Subcutaneous abdominal adipose tissue (tissue), 5 donors: ENCODE data around the gene PRPF6.

ENCODE experiments used
- H3K27ac ChIP-seq: one replicate; pipeline ENCODE4 v1.7.0; 2013; ENCODE audit warnings: low read depth, mild to moderate bottlenecking, inconsistent platforms, low read length, moderate library complexity
- H3K27me3 ChIP-seq, 5 donors: one replicate each; pipeline ENCODE4 v1.7.0; 2013; ENCODE audit warnings: low read length in 5 of 5, inconsistent platforms in 1 of 5; ENCODE audit not compliant: control insufficient read depth in 5 of 5, insufficient read depth in 4 of 5
- H3K36me3 ChIP-seq, 5 donors: one replicate each; pipeline ENCODE4 v1.7.0; 2013; ENCODE audit warnings: low read length in 5 of 5; ENCODE audit not compliant: control insufficient read depth in 5 of 5, insufficient read depth in 5 of 5
- H3K4me1 ChIP-seq, 5 donors: one replicate each; pipeline ENCODE4 v1.7.0; 2013; ENCODE audit warnings: low read length in 5 of 5, mild to moderate bottlenecking in 3 of 5, moderate library complexity in 1 of 5; ENCODE audit not compliant: control insufficient read depth in 5 of 5, insufficient read depth in 5 of 5
- H3K4me3 ChIP-seq, 5 donors: one replicate each; pipeline ENCODE4 v1.7.0; 2013; ENCODE audit warnings: low read length in 5 of 5, low read depth in 1 of 5
- H3K9ac ChIP-seq, 5 donors: one replicate each; pipeline ENCODE4 v1.7.0; 2013; ENCODE audit warnings: low read length in 5 of 5, mild to moderate bottlenecking in 4 of 5, moderate library complexity in 3 of 5
- H3K9me3 ChIP-seq, 5 donors: one replicate each; pipeline ENCODE4 v1.7.0; 2013; ENCODE audit warnings: low read length in 5 of 5; ENCODE audit not compliant: control insufficient read depth in 5 of 5
- donor health status: healthy.
- donor health status: healthy.
- donor health status: healthy.
- donor health status: healthy.
- donor health status: healthy.

Gene PRPF6

DNA sequence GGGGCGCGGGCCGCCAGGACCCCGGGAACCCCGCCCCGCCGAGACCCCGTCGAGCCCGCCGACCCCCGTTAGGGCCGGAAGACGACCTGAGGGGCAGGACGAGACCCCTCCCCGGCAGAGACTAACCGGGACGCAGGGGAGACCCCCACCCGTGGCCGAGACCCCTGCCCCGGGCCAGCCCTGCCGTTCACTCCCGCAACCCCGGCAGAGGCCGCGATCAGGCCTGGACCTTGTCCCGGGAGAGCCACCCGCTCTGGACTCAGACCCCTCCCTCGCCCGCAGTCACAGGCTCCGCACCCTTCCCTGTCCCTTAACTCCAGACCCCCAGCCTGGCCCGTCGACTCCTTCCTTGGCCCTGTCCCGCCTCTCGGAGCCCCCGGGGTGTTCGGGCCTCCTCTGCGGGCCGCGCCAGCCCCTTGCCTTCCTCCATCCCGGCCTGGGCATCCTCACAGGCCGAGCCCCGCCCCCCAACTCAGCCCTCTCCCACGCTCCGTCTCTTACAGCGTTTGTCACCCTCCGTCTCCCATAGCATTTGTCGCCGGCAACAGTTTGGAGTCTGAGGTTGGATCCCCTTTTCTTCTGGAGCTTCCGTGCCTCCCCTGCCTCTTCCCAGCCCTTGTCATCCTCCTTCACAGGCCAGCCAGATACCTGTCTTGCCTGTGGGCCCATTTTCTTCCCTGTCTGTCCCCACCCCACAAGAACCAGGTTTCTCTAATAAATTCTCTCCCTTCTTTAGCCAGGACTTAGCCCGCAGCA, 82.6 kb downstream of the PRPF6 start:
- H3K27ac ChIP-seq, result peak overlapping the region; percentile 30
- peaks cover 0 to 2% (median 0%) of the 10 kb centered on the region in 5 donors for H3K36me3 ChIP-seq
- peaks cover 0 to 6% (median 0%) of the 10 kb centered on the region in 5 donors for H3K27me3 ChIP-seq
- peak overlapping the region; percentile 58 to 85 (median 76) for H3K4me3 ChIP-seq
- H3K4me1 ChIP-seq, result peaks cover 2 to 38% (median 23%) of the 10 kb centered on the region in 5 donors
- peak overlapping the region in 4 of 5 donors; percentile 53 to 79 (median 76) for H3K9ac ChIP-seq
- H3K9me3 ChIP-seq, result no peaks in the 10 kb centered on the region

DNA sequence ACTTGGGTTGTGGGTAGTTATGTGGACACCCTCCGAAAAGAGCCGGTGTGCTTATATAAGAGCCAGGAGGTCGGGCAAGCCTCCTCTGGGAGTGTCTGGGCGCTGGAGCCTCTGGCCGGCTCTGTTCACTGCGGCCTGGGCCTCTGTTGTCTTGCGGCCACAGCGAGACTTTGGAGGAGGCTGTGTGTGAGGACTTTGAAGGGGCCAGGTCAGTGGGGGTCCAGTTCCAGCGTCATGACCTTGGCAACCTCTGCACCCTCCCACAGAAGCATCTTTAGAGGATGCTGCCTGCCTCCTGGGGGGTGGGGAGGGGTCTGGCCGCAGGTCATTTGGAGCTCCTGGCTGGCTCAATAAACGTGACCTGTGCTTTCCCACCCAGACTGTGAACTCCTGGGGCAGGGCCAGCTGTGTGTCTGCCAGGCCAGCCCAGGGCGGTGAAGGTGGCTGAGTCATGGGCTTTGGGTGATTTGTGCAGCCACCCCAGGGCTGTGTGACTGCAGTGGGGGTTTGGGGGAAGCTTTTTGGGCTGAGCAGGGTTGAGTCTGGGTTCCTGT, 83.3 kb downstream of the PRPF6 start:
- H3K9ac ChIP-seq, result peak overlapping the region in 4 of 5 donors; percentile 53 to 79 (median 76)
- H3K27ac ChIP-seq, result no peak overlapping the region
- H3K4me1 ChIP-seq, result peaks cover 2 to 39% (median 23%) of the 10 kb centered on the region in 5 donors
- H3K4me3 ChIP-seq, result peak overlapping the region; percentile 58 to 85 (median 76)
- H3K9me3 ChIP-seq, result no peaks in the 10 kb centered on the region
- peaks cover 0 to 6% (median 0%) of the 10 kb centered on the region in 5 donors for H3K27me3 ChIP-seq
- peaks cover 0 to 2% (median 0%) of the 10 kb centered on the region in 5 donors for H3K36me3 ChIP-seq

DNA sequence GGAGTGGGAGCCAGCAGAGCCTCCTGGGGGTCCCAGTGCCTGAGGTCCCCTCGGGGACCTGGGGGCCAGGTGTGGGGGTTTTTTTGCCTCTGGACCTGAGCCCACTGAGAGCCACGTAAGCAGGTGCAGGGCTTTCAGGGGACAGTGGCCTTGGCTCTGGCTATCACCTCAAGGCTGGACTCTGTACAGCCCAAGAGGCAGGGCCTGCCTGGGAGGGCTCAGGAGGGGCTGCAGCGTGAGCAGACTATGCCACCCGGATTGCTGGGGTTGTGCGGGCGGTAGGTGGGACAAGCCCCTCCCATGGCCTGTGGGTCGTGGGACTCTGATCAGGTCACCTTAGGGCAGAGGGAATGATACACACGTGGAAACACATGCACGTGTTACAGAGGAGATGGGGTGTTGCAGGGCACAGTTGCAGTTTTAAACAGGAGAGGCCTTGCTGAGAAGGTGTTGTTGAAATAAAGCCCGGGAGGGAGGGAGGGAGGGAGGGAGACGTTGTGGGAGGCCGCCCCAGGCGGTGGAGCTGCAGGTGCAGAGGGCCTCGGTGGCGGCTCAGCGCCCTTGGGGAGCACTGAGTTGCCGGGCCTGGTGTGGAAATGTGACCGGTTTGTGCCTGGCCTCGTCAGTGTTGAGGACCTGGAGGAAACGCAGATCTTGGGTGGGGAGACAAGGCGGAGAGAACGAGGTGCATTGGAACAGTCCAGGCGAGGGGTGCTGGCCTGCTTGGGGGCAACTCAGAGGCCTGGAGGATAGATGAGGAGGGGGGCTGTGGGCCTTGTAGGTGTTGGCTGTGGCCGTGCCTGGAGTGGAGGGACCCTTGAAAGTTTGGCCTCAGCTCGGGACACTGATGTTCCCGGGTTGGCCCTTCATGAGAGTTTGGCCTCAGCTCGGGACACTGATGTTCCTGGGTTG, 84.4 kb downstream of the PRPF6 start:
- Histone ChIP-seq H3K4me3 (no peak overlapping the region), H3K27ac (no peak overlapping the region), H3K4me1 (peaks cover 2 to 46% (median 23%) of the 10 kb centered on the region in 5 donors), H3K9me3 (no peaks in the 10 kb centered on the region), H3K9ac (no peak overlapping the region), H3K36me3 (peaks cover 0 to 2% (median 0%) of the 10 kb centered on the region in 5 donors), H3K27me3 (peaks cover 0 to 6% (median 0%) of the 10 kb centered on the region in 5 donors)

DNA sequence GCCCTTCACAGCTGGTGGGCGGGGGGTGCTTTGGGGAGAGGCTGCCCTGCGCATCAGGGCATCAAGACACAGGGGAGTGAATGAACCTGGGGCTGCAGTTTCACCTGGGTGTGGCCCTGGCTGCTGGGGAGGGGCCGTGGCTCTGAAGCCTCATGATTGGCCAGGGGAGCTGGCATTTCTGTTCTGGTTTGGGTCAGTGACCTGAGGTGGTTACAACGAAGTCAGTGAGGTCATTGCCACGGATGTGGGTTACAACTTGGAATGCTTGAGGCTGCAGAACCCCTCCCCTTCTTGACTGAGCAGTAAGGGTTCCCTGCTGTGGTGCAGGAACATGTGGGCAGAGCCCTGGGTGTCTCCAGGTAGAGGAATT, 85.0 kb downstream of the PRPF6 start:
- H3K9me3 ChIP-seq, result no peaks in the 10 kb centered on the region
- peaks cover 0 to 3% (median 0%) of the 10 kb centered on the region in 5 donors for H3K36me3 ChIP-seq
- no peak overlapping the region for H3K27ac ChIP-seq
- H3K27me3 ChIP-seq, result peaks cover 0 to 6% (median 0%) of the 10 kb centered on the region in 5 donors
- H3K4me3 ChIP-seq, result no peak overlapping the region
- no peak overlapping the region for H3K9ac ChIP-seq
- peaks cover 2 to 46% (median 23%) of the 10 kb centered on the region in 5 donors for H3K4me1 ChIP-seq

DNA sequence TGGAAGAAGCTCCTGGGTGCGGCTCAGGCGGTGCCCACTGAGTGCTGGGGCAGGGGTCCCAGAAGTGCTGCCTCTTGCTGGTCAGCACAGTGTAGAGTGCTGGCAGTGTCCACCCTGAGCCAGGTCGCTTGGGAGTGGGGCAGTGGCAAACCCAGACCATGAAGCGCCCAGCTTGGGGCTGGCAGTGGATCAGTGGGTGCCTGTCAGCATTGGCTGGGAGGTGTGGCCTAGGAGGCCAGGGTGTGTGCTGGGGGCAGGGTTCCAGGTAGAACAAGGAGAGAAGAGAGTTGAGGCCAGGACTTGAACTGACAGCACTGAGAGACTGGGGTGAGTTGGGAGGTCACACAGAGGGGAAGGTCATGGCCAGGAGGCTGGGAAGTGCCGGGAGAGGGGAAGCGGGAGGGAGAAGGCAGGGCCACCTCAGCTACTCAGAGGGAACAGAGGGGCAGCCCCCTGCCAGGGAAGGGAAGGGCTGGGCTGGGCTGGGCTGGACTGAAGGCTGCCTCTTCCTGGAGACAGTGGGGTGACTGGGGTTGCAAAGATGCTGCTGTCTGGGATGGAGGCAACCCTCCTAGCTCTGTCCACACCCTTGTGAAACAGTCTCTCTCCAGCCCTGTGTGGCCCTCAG, 86.2 kb downstream of the PRPF6 start:
- Histone ChIP-seq H3K27me3 (peaks cover 0 to 6% (median 0%) of the 10 kb centered on the region in 5 donors), H3K27ac (no peak overlapping the region), H3K4me3 (no peak overlapping the region), H3K9me3 (no peaks in the 10 kb centered on the region), H3K9ac (no peak overlapping the region), H3K36me3 (peaks cover 0 to 5% (median 4%) of the 10 kb centered on the region in 5 donors), H3K4me1 (peaks cover 2 to 45% (median 22%) of the 10 kb centered on the region in 5 donors)

DNA sequence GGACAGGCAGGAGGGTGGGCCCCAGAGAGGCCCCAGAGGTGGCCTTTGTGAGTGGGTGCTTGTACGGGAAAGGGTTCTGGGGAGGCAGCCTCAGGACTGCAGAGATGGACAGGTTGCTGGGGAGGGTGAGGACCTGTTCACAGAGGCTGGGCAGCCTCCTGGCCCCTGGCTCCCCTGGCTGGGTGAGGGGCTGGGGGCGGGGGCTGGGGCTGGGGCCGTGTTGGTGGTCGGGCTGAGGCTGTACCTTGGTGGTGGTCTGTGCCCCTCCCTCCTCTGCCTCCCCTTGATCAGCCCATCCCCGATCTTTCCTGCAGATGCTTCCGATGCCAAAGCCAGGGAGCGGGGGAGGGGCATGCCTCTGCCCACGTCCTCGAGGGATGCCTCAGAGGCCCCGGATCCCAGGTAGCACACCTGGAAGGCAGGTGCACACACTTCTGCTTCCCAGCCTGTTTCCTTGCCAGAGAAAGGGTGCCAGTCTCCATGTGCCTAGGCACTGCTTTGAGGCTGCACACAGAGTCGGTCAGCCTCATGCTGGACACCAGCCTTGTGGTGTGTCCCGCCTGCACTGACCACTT, 86.9 kb downstream of the PRPF6 start:
- H3K9me3 ChIP-seq, result no peaks in the 10 kb centered on the region
- no peak overlapping the region for H3K4me3 ChIP-seq
- H3K36me3 ChIP-seq, result peaks cover 0 to 12% (median 10%) of the 10 kb centered on the region in 5 donors
- peaks cover 0 to 38% (median 15%) of the 10 kb centered on the region in 5 donors for H3K4me1 ChIP-seq
- H3K27ac ChIP-seq, result no peak overlapping the region
- peaks cover 0 to 6% (median 0%) of the 10 kb centered on the region in 5 donors for H3K27me3 ChIP-seq
- H3K9ac ChIP-seq, result no peak overlapping the region

DNA sequence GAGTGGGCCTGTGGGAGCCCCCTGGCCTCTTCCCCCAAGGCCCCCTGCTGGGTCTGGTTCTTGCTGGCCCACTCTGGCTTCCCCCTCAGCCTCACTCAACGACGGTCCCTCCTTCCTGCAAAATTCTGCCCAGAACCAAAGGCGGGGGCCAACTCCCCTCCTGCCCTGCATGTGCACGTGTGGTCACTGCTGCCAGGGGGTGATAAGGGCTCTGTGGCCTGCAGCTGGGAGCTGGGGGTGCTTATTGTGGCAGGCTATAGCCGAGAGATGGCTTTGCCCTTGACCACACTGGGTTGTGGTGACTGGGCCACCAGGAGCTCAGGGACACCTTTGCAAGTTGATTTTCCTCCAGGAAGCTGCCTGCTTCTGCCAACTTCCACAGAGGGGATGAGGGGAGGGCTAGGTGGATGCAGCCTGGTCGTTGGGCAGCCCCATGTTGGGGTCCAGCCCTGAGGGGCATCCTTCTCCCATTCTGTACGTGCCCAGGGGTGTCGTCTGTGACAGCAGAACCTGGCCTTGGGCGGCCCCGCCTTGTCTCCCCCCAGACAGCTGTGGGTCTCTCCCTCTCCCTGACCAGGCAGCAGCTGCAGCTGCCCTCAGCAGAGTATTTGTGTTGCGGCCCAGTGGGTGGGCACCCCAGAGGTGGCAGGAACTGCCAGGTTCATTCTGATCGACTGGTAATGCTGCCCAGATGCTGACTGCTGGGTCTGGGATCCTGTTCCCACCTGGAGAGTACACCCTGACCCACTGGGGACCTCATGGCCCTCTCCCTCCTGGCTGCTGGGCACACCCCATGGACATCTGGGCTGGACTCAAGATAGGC, 87.7 kb downstream of the PRPF6 start:
- peaks cover 0 to 6% (median 0%) of the 10 kb centered on the region in 5 donors for H3K27me3 ChIP-seq
- no peaks in the 10 kb centered on the region for H3K9me3 ChIP-seq
- peaks cover 0 to 20% (median 13%) of the 10 kb centered on the region in 5 donors for H3K36me3 ChIP-seq
- H3K4me1 ChIP-seq, result peaks cover 0 to 34% (median 11%) of the 10 kb centered on the region in 5 donors
- no peak overlapping the region for H3K4me3 ChIP-seq
- no peak overlapping the region for H3K27ac ChIP-seq
- no peak overlapping the region for H3K9ac ChIP-seq

DNA sequence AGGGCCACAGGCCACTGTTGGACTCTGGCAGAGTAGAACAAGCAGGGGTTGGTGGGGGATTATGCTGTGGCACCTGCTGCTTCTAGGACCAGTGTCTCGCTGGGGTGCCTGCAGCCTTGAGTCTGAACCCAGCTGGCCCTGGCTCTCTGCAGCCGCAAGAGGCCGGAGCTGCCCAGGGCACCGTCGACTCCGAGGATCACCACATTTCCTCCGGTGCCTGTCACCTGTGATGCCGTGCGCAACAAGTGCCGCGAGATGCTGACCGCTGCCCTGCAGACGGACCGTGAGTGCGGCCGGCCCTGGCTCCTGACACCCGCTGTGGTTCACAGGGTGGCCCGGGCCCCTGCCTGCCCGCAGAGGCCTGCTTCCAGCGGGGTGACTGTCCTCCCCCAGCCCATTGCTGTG, 88.3 kb downstream of the PRPF6 start:
- H3K9ac ChIP-seq, result no peak overlapping the region
- H3K4me1 ChIP-seq, result peaks cover 0 to 28% (median 5%) of the 10 kb centered on the region in 5 donors
- H3K4me3 ChIP-seq, result no peak overlapping the region
- no peak overlapping the region for H3K27ac ChIP-seq
- peaks cover 0 to 26% (median 18%) of the 10 kb centered on the region in 5 donors for H3K36me3 ChIP-seq
- no peaks in the 10 kb centered on the region for H3K9me3 ChIP-seq
- H3K27me3 ChIP-seq, result peaks cover 0 to 6% (median 0%) of the 10 kb centered on the region in 5 donors
